HEK293 (cell line): ENCODE data around the gene MAEA.

Experiments
- CTCF ChIA-PET: fragments of 350-600 bp; formaldehyde crosslinking; extraction: SDS; loops from one replicate; lab custom pipeline; 2021; ENCODE audit warnings: antibody characterized with exemption; lab: Yijun Ruan, JAX
- POLR2A ChIA-PET: fragments of 300-600 bp; formaldehyde crosslinking; extraction: SDS; loops from one replicate; lab custom pipeline; 2020; ENCODE audit warnings: antibody characterized with exemption, inconsistent platforms; lab: Yijun Ruan, JAX
- H3K27ac ChIP-seq: fragments of 200-500 bp; sonication (Bioruptor generic); 2 replicates; pipeline ENCODE4 v1.5.1; 2014; ENCODE audit warnings: low read depth, low read length, control low read depth, inconsistent platforms; ENCODE audit errors: extremely low read depth
- H3K36me3 ChIP-seq, 2 experiments: fragments of 200-500 bp in 1 of 2; sonication (Bioruptor generic) in 1 of 2; 1 replicate in 1 of 2; 2 replicates in 1 of 2; pipeline ENCODE4 v1.5.1; 2014 to 2017; ENCODE audit warnings: inconsistent platforms in 2 of 2, low read length in 2 of 2; ENCODE audit not compliant: control insufficient read depth in 2 of 2, insufficient read depth in 1 of 2
- H3K4me1 ChIP-seq: fragments of 200-500 bp; sonication (Bioruptor generic); 2 replicates; pipeline ENCODE4 v1.5.1; 2014; ENCODE audit warnings: mild to moderate bottlenecking, low read length, inconsistent platforms; ENCODE audit not compliant: control insufficient read depth, insufficient read depth
- H3K4me3 ChIP-seq: 2 replicates; pipeline ENCODE4 v1.5.1; 2011; ENCODE audit warnings: low read depth, mild to moderate bottlenecking, control low read depth, low read length, moderate library complexity
- H3K9me3 ChIP-seq: fragments of 200-500 bp; sonication (Bioruptor generic); 2 replicates; pipeline ENCODE4 v1.5.1; 2014; ENCODE audit warnings: low read depth, low read length, inconsistent platforms; ENCODE audit not compliant: control insufficient read depth, insufficient read depth
- GLI4 ChIP-seq: fragments of 450-650 bp; formaldehyde crosslinking; IDR thresholded peaks from 2 replicates; pipeline ENCODE4 v1.5.1; 2016; ENCODE audit warnings: missing biosample characterization, missing genetic modification characterization
- GLIS1 ChIP-seq: fragments of 450-650 bp; formaldehyde crosslinking; IDR thresholded peaks from 2 replicates; pipeline ENCODE4 v1.5.1; 2016; ENCODE audit warnings: missing biosample characterization, missing genetic modification characterization
- HOXD13 ChIP-seq: sonication (generic); formaldehyde crosslinking; IDR thresholded peaks from 2 replicates; pipeline ENCODE4 v1.8.0; 2022; ENCODE audit warnings: missing genetic modification reagents, borderline replicate concordance
- KLF7 ChIP-seq: fragments of 450-650 bp; formaldehyde crosslinking; IDR thresholded peaks from 2 replicates; pipeline ENCODE4 v1.5.1; 2016; ENCODE audit warnings: missing biosample characterization, missing genetic modification characterization, borderline replicate concordance
- ZBTB20 ChIP-seq: fragments of 450-650 bp; formaldehyde crosslinking; IDR thresholded peaks from 2 replicates; pipeline ENCODE4 v1.5.1; 2016; ENCODE audit warnings: missing biosample characterization, missing genetic modification characterization
- ZBTB8A ChIP-seq: fragments of 450-650 bp; formaldehyde crosslinking; IDR thresholded peaks from 2 replicates; pipeline ENCODE4 v1.5.1; 2016; ENCODE audit warnings: missing biosample characterization, missing genetic modification characterization
- ZEB2 ChIP-seq: fragments of 450-650 bp; formaldehyde crosslinking; IDR thresholded peaks from 2 replicates; pipeline ENCODE4 v1.5.1; 2016; ENCODE audit warnings: missing biosample characterization, missing genetic modification characterization
- ZFHX2 ChIP-seq: fragments of 450-650 bp; formaldehyde crosslinking; conservative IDR thresholded peaks from 2 replicates; pipeline ENCODE4 v1.5.1; 2016; ENCODE audit warnings: missing biosample characterization, missing genetic modification characterization
- ZNF155 ChIP-seq: fragments of 450-650 bp; formaldehyde crosslinking; IDR thresholded peaks from 2 replicates; pipeline ENCODE4 v1.5.1; 2016; ENCODE audit warnings: missing biosample characterization, missing genetic modification characterization
- ZNF341 ChIP-seq: fragments of 450-650 bp; formaldehyde crosslinking; IDR thresholded peaks from 2 replicates; pipeline ENCODE4; 2016; ENCODE audit warnings: low read depth, missing biosample characterization, missing genetic modification characterization
- ZNF521 ChIP-seq: fragments of 450-650 bp; formaldehyde crosslinking; IDR thresholded peaks from 2 replicates; pipeline ENCODE4 v1.5.1; 2017; ENCODE audit warnings: missing biosample characterization, mild to moderate bottlenecking, missing genetic modification characterization
- ZNF548 ChIP-seq: fragments of 450-650 bp; formaldehyde crosslinking; IDR thresholded peaks from 2 replicates; pipeline ENCODE4 v1.5.1; 2016; ENCODE audit warnings: missing biosample characterization, missing genetic modification characterization
- ZNF596 ChIP-seq: fragments of 450-650 bp; IDR thresholded peaks from 2 replicates; pipeline ENCODE4 v1.5.0; 2018; ENCODE audit warnings: missing biosample characterization, mild to moderate bottlenecking, missing genetic modification characterization, moderate library complexity
- ZNF600 ChIP-seq: fragments of 450-650 bp; formaldehyde crosslinking; IDR thresholded peaks from 2 replicates; pipeline ENCODE4 v1.5.1; 2016; ENCODE audit warnings: missing biosample characterization, missing genetic modification characterization
- ZNF654 ChIP-seq: fragments of 450-650 bp; formaldehyde crosslinking; IDR thresholded peaks from 2 replicates; pipeline ENCODE4 v1.5.1; 2016; ENCODE audit warnings: low read depth, missing biosample characterization, missing genetic modification characterization
- ZNF777 ChIP-seq: fragments of 450-650 bp; formaldehyde crosslinking; IDR thresholded peaks from 2 replicates; pipeline ENCODE4 v1.5.1; 2017; ENCODE audit warnings: missing biosample characterization, missing genetic modification characterization, borderline replicate concordance
- ZSCAN30 ChIP-seq: fragments of 450-650 bp; IDR thresholded peaks from 2 replicates; pipeline ENCODE4 v1.5.1; 2018; ENCODE audit warnings: missing biosample characterization, mild to moderate bottlenecking, missing genetic modification characterization, moderate library complexity
- ZXDB ChIP-seq: fragments of 450-650 bp; formaldehyde crosslinking; IDR thresholded peaks from 2 replicates; pipeline ENCODE4 v1.5.1; 2016; ENCODE audit warnings: missing biosample characterization, missing genetic modification characterization
- TF ChIP-seq, protein P1 (sequence below): fragments of 450-650 bp; formaldehyde crosslinking; IDR thresholded peaks from 2 replicates; pipeline ENCODE4 v1.5.1; 2016; ENCODE audit warnings: missing biosample characterization, missing genetic modification characterization
- TF ChIP-seq, protein P2 (sequence below): fragments of 450-650 bp; formaldehyde crosslinking; IDR thresholded peaks from 2 replicates; pipeline ENCODE4 v1.5.1; 2016; ENCODE audit warnings: missing biosample characterization, missing genetic modification characterization
- TF ChIP-seq, protein P3 (sequence below): fragments of 450-650 bp; formaldehyde crosslinking; IDR thresholded peaks from 2 replicates; pipeline ENCODE4 v1.5.1; 2016; ENCODE audit warnings: missing biosample characterization, missing genetic modification characterization
- TF ChIP-seq, protein P4 (sequence below): fragments of 450-650 bp; formaldehyde crosslinking; optimal IDR thresholded peaks from 2 replicates; pipeline ENCODE3; 2016; ENCODE audit warnings: missing biosample characterization, mild to moderate bottlenecking, missing genetic modification characterization

The MAEA gene

DNA sequence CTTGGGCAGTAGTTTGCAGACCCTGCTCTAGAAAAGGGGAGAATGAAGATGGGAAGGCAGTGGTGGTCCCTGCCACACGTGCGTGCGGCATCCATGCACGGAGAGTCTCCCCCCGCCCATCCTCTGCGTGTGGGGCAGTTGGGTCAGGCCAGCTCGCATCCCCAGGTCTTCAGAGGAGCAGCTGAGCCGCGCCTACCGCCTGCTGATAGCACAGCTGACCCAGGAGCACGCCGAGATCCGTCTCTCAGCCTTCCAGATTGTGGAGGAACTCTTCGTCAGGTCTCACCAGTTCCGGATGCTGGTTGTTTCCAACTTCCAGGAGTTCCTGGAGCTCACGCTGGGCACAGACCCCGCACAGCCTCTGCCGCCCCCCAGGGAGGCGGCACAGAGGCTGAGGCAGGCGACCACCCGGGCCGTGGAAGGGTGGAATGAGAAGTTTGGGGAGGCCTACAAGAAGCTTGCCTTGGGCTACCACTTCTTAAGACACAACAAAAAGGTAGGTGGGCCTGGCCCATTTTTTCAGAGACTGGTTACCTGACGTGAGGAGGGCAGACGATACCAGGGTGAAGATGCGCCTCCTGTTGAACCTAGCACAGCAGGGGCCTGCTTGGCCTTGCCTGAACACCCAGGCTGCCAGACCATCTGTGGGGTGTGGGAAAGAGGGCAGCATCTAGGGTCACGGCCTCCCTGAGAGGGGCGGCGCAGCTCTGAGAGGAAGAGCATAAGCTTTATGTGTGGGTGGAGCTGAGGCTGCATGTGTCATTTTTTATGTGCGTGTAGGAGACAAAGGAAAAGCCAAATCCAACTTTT is 59.9 kb downstream of the MAEA start:
- Histone ChIP-seq H3K9me3 (no peaks in the 10 kb centered on the region), H3K36me3 (peaks cover 0 to 35% of the 10 kb centered on the region in 2 experiments; a peak in 1 of 3 replicates), H3K27ac (no peak overlapping the region), H3K4me1 (no peaks in the 10 kb centered on the region), H3K4me3 (no peak overlapping the region)
- ChIA-PET CTCF (interaction anchor here (0.6 kb wide), 2 partner anchors 164 to 370 kb away, joined by 3 to 4 read pairs; no protein-coding TSS in a partner anchor), POLR2A (no interaction called here)
- no peak for TF ChIP-seq HOXD13 (CRISPR knock-in tag)
- 0 out of 2 replicates have a peak, but pooled peaks have one; percentile 10 for TF ChIP-seq ZFHX2 (tag by site-specific recombination)
- TF ChIP-seq, protein P1, sequence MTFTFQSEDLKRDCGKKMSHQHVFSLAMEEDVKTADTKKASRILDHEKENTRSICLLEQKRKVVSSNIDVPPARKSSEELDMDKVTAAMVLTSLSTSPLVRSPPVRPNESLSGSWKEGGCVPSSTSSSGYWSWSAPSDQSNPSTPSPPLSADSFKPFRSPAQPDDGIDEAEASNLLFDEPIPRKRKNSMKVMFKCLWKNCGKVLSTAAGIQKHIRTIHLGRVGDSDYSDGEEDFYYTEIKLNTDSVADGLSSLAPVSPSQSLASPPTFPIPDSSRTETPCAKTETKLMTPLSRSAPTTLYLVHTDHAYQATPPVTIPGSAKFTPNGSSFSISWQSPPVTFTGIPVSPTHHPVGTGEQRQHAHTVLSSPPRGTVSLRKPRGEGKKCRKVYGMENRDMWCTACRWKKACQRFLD: no peak
- TF ChIP-seq ZNF600 (tag by site-specific recombination): no peak
- TF ChIP-seq ZNF596 (tag by site-specific recombination): no peak
- no peak for TF ChIP-seq ZXDB (tag by site-specific recombination)
- peak; percentile 28; the same call in 1 of the 2 replicates for TF ChIP-seq ZNF341 (tag by site-specific recombination)

DNA sequence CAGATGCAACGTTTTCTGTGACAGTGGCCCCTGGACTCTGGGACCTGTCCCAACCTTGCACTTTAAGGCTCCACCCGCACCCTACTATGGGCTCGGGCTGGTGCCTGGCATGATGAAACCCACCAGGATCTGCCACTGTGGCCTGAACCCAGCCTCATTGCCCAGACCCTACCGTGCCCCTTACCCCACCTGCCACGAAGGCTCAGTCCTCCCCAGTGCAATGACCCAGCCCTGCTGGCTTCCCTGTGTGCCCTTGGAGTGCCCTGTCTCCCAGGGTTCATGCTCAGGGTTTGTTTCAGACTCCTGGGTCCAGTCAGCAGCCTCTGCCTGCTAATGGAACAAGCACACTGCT is 60.5 kb downstream of the MAEA start:
- POLR2A ChIA-PET: no interaction called here
- no peaks in the 10 kb centered on the region for H3K9me3 ChIP-seq
- CTCF ChIA-PET: interaction anchor here (0.6 to 1.0 kb wide), 2 partner anchors 164 to 279 kb away, joined by 3 to 4 read pairs; no protein-coding TSS in a partner anchor
- H3K36me3 ChIP-seq: peaks cover 0 to 41% of the 10 kb centered on the region in 2 experiments; a peak in 1 of 3 replicates
- H3K27ac ChIP-seq: no peak overlapping the region
- no peak overlapping the region for H3K4me3 ChIP-seq
- no peak for TF ChIP-seq ZNF521 (tag by site-specific recombination)
- TF ChIP-seq ZNF155: no peak
- TF ChIP-seq GLI4 (tag by site-specific recombination): no peak
- H3K4me1 ChIP-seq: no peaks in the 10 kb centered on the region

DNA sequence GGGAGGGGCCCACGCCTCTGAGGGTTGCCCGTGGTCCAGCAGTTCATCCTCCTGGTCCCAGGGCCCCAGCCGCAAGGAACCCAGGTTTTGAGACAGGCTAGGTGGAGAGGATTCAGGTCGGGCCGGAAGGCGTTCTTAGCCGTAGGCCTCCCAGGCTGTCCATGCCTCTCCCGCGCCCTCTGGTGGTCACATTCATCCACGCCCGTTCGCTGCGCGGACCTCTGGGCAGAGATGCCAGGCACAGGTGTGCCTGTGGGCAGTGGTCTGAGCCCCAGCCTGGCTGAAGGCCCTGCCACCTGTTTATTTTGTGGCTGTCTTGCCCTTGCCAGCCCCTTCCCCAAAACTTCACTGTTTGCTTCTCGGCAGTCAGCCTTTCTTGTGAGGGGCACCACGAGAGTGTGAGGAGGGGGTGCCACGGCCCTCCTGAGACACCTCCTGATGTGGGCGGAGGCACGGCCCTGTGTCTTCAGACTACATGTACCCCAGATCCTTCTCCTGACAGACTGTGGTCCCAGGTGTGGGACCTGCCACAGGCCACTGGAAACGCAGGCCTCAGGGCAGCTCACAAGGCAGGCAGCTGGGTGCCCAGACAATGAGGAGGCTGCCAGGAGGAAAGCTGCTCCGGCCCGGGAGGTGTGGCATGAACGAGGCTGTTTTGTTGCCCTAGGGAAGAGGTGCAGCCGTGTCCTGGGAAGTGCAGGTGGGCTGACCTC is 62.3 kb downstream of the MAEA start:
- Histone ChIP-seq H3K4me1 (no peaks in the 10 kb centered on the region), H3K27ac (no peak overlapping the region)
- CTCF ChIA-PET: interaction anchor here (0.5 to 1.2 kb wide), 5 partner anchors 17 to 277 kb away, joined by 3 to 10 read pairs (median 3); no protein-coding TSS in a partner anchor
- TF ChIP-seq, protein P2, sequence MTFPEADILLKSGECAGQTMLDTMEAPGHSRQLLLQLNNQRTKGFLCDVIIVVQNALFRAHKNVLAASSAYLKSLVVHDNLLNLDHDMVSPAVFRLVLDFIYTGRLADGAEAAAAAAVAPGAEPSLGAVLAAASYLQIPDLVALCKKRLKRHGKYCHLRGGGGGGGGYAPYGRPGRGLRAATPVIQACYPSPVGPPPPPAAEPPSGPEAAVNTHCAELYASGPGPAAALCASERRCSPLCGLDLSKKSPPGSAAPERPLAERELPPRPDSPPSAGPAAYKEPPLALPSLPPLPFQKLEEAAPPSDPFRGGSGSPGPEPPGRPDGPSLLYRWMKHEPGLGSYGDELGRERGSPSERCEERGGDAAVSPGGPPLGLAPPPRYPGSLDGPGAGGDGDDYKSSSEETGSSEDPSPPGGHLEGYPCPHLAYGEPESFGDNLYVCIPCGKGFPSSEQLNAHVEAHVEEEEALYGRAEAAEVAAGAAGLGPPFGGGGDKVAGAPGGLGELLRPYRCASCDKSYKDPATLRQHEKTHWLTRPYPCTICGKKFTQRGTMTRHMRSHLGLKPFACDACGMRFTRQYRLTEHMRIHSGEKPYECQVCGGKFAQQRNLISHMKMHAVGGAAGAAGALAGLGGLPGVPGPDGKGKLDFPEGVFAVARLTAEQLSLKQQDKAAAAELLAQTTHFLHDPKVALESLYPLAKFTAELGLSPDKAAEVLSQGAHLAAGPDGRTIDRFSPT (tag by site-specific recombination): peak; percentile 91
- TF ChIP-seq ZEB2 (tag by site-specific recombination): 0 out of 2 replicates have a peak, but pooled peaks have one; percentile 28
- TF ChIP-seq KLF7 (tag by site-specific recombination): no peak
- peak; percentile 43; the same call in 1 of the 2 replicates for TF ChIP-seq ZBTB20 (tag by site-specific recombination)
- TF ChIP-seq, protein P1: no peak
- TF ChIP-seq, protein P3, sequence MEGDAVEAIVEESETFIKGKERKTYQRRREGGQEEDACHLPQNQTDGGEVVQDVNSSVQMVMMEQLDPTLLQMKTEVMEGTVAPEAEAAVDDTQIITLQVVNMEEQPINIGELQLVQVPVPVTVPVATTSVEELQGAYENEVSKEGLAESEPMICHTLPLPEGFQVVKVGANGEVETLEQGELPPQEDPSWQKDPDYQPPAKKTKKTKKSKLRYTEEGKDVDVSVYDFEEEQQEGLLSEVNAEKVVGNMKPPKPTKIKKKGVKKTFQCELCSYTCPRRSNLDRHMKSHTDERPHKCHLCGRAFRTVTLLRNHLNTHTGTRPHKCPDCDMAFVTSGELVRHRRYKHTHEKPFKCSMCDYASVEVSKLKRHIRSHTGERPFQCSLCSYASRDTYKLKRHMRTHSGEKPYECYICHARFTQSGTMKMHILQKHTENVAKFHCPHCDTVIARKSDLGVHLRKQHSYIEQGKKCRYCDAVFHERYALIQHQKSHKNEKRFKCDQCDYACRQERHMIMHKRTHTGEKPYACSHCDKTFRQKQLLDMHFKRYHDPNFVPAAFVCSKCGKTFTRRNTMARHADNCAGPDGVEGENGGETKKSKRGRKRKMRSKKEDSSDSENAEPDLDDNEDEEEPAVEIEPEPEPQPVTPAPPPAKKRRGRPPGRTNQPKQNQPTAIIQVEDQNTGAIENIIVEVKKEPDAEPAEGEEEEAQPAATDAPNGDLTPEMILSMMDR (tag by site-specific recombination): peak; percentile 74
- TF ChIP-seq ZNF548 (tag by site-specific recombination): no peak
- peak; percentile 34 for TF ChIP-seq GLIS1
- TF ChIP-seq, protein P4, sequence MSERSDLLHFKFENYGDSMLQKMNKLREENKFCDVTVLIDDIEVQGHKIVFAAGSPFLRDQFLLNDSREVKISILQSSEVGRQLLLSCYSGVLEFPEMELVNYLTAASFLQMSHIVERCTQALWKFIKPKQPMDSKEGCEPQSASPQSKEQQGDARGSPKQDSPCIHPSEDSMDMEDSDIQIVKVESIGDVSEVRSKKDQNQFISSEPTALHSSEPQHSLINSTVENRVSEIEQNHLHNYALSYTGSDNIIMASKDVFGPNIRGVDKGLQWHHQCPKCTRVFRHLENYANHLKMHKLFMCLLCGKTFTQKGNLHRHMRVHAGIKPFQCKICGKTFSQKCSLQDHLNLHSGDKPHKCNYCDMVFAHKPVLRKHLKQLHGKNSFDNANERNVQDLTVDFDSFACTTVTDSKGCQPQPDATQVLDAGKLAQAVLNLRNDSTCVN (tag by site-specific recombination): peak; percentile 15
- no peak for TF ChIP-seq ZNF777 (tag by site-specific recombination)
- no peak for TF ChIP-seq ZSCAN30 (tag by site-specific recombination)
- TF ChIP-seq ZNF654 (tag by site-specific recombination): peak; percentile 62
- TF ChIP-seq ZBTB8A (tag by site-specific recombination): peak; percentile 29; the same call in 1 of the 2 replicates
- TF ChIP-seq, all 188 proteins: peak for 8
- Histone ChIP-seq H3K36me3 (peaks cover 0 to 59% of the 10 kb centered on the region in 2 experiments; a peak in 1 of 3 replicates), H3K9me3 (no peaks in the 10 kb centered on the region), H3K4me3 (no peak overlapping the region)
- POLR2A ChIA-PET: no interaction called here
